ENCODE results near the gene RETREG1.

Gene RETREG1

DNA sequence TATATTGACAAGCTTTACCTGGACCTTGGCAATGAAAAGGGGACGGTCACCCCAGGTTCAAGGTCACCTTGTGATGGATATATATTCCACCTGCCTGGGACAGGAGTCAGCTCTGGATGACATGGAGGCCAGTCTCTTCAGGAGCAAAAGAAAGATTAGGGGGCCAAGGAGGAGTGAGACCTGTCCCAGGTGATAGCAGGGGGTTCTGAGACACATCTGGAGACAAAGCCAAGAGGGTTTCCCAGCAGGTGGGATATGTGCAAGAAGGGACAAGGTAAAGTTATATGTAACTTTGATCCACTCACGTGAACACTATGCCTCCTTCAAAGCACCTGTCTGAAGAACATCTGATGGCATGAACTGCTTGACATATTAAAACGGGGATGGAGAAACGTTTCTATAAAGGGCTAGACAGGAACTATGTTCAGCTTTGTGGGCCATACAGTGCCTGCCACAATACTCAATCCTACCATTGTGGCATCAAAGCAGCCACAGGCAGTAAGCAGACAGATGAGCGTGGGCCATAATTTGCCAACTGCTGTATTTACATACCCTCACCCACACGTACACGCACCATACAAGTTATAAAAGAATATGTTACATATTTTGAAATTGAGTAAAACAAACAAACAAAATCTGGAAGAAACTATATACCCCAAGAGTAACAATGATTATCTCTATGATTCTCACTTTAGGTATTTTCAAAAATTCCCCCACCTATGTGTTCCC lies 88.3 kb downstream of the RETREG1 start (continued):
- TF ChIP-seq, protein P1, sequence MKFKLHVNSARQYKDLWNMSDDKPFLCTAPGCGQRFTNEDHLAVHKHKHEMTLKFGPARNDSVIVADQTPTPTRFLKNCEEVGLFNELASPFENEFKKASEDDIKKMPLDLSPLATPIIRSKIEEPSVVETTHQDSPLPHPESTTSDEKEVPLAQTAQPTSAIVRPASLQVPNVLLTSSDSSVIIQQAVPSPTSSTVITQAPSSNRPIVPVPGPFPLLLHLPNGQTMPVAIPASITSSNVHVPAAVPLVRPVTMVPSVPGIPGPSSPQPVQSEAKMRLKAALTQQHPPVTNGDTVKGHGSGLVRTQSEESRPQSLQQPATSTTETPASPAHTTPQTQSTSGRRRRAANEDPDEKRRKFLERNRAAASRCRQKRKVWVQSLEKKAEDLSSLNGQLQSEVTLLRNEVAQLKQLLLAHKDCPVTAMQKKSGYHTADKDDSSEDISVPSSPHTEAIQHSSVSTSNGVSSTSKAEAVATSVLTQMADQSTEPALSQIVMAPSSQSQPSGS (tag by site-specific recombination; IDR thresholded peaks at IDR 0.05; ENCODE audit: low read depth), result no peak
- TF ChIP-seq, protein P2, sequence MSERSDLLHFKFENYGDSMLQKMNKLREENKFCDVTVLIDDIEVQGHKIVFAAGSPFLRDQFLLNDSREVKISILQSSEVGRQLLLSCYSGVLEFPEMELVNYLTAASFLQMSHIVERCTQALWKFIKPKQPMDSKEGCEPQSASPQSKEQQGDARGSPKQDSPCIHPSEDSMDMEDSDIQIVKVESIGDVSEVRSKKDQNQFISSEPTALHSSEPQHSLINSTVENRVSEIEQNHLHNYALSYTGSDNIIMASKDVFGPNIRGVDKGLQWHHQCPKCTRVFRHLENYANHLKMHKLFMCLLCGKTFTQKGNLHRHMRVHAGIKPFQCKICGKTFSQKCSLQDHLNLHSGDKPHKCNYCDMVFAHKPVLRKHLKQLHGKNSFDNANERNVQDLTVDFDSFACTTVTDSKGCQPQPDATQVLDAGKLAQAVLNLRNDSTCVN (tag by site-specific recombination; optimal IDR thresholded peaks at IDR 0.05), result no peak
- TF ChIP-seq ZSCAN16 (tag by site-specific recombination; IDR thresholded peaks at IDR 0.05) (no peak), ZNF843 (tag by site-specific recombination; IDR thresholded peaks at IDR 0.05) (no peak), ZNF132 (tag by site-specific recombination; IDR thresholded peaks at IDR 0.05; ENCODE audit: borderline replicate concordance) (no peak)

- Histone ChIP-seq H3K27ac (ENCODE audit: extremely low read depth, low read depth, low read length) (no peak overlapping the region), H3K4me1 (ENCODE audit: control insufficient read depth, insufficient read depth, low read length) (peaks cover 5% of the 10 kb centered on the region; the same call in 1 of the 2 replicates), H3K4me3 (ENCODE audit: low read depth, low read length) (no peak overlapping the region), H3K9me3 (ENCODE audit: control insufficient read depth, insufficient read depth, low read depth, low read length) (no peaks in the 10 kb centered on the region), H3K36me3 (ENCODE audit: control insufficient read depth in 2 of 2, insufficient read depth in 1 of 2, low read length in 2 of 2) (no peaks in the 10 kb centered on the region; a peak in 1 of 3 replicates)
- no peak for TF ChIP-seq ZNF488 (tag by site-specific recombination; IDR thresholded peaks at IDR 0.05)
- TF ChIP-seq, protein P3, sequence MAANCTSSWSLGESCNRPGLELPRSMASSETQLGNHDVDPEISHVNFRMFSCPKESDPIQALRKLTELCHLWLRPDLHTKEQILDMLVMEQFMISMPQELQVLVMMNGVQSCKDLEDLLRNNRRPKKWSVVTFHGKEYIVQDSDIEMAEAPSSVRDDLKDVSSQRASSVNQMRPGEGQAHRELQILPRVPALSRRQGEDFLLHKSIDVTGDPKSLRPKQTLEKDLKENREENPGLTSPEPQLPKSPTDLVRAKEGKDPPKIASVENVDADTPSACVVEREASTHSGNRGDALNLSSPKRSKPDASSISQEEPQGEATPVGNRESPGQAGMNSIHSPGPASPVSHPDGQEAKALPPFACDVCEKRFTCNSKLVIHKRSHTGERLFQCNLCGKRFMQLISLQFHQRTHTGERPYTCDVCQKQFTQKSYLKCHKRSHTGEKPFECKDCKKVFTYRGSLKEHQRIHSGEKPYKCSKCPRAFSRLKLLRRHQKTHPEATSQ (tag by site-specific recombination; IDR thresholded peaks at IDR 0.05), result no peak
- ChIA-PET POLR2A (no interaction called here), CTCF (no interaction called here)
Measured at GRCh38 chr5:16525651-16526050, 91.1 kb downstream of the RETREG1 start.

GRCh38 chr5:16524286-16524685 lies 92.5 kb downstream of the RETREG1 start:
- CTCF ChIA-PET, result interaction anchor here (0.6 kb wide), 1 partner anchor 238 kb away, joined by 5 read pairs; no protein-coding TSS in a partner anchor
- POLR2A ChIA-PET, result no interaction called here
- Histone ChIP-seq H3K36me3 (ENCODE audit: control insufficient read depth in 2 of 2, insufficient read depth in 1 of 2, low read length in 2 of 2) (no peaks in the 10 kb centered on the region), H3K4me3 (ENCODE audit: low read depth, low read length) (no peak overlapping the region), H3K27ac (ENCODE audit: extremely low read depth, low read depth, low read length) (no peak overlapping the region), H3K9me3 (ENCODE audit: control insufficient read depth, insufficient read depth, low read depth, low read length) (no peaks in the 10 kb centered on the region), H3K4me1 (ENCODE audit: control insufficient read depth, insufficient read depth, low read length) (peaks cover 5% of the 10 kb centered on the region; the same call in 1 of the 2 replicates)
- TF ChIP-seq ZNF670 (tag by site-specific recombination; IDR thresholded peaks at IDR 0.05; ENCODE audit: low read depth), result no peak
- no peak for TF ChIP-seq REPIN1 (tag by site-specific recombination; IDR thresholded peaks at IDR 0.05; ENCODE audit: low read depth)
- no peak for TF ChIP-seq GLI2 (tag by site-specific recombination; IDR thresholded peaks at IDR 0.05; ENCODE audit: borderline replicate concordance, low read depth)
- no peak for TF ChIP-seq FEZF1 (tag by site-specific recombination; IDR thresholded peaks at IDR 0.05)
- no peak for TF ChIP-seq ZNF16 (tag by site-specific recombination; IDR thresholded peaks at IDR 0.05; ENCODE audit: low read depth)
- TF ChIP-seq ZNF394 (tag by site-specific recombination; IDR thresholded peaks at IDR 0.05; ENCODE audit: borderline replicate concordance), result no peak
- TF ChIP-seq, protein P4, sequence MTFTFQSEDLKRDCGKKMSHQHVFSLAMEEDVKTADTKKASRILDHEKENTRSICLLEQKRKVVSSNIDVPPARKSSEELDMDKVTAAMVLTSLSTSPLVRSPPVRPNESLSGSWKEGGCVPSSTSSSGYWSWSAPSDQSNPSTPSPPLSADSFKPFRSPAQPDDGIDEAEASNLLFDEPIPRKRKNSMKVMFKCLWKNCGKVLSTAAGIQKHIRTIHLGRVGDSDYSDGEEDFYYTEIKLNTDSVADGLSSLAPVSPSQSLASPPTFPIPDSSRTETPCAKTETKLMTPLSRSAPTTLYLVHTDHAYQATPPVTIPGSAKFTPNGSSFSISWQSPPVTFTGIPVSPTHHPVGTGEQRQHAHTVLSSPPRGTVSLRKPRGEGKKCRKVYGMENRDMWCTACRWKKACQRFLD (tag by site-specific recombination; IDR thresholded peaks at IDR 0.05), result no peak
- no peak for TF ChIP-seq KLF8 (tag by site-specific recombination; IDR thresholded peaks at IDR 0.05)
